HCT116 (cell line): ENCODE results near the gene ZNF182. TPM values are rescaled to one million over a fixed set of nuclear protein-coding genes. Genes with fewer than 3 reads are reported as not detected.
"Not testable (repeated sequence)": the region's sequence is repeated elsewhere in the genome, so short reads cannot be mapped to it uniquely, and the experiment has no call there.

Source experiments
- ATAC-seq: fragments of 200-7000 bp; cut with Tn5 transposase; 2 replicates; pipeline ENCODE4 v1.9.1; 2020; ENCODE audit warnings: mild to moderate bottlenecking, moderate library complexity
- BruUV-seq: library from RNA; stranded (reverse); fragments of 400-500 nt; replicated peaks from 2 replicates; lab custom pipeline; 2021; lab: Mats Ljungman, UMichigan
- CTCF ChIA-PET: fragments of 300-600 bp; sonication (Branson Sonifier 250); formaldehyde crosslinking; loops from one replicate; lab custom pipeline; 2021; ENCODE audit warnings: antibody characterized with exemption; lab: Charles Lee
- POLR2A ChIA-PET: fragments of 300-600, 350-600 bp; sonication (Branson Sonifier 250); formaldehyde crosslinking; loops from one replicate; lab custom pipeline; 2021; ENCODE audit warnings: antibody characterized with exemption; lab: Charles Lee
- RAD21 ChIA-PET, 2 experiments: fragments of 300-600 bp; sonication (Branson Sonifier 250); formaldehyde crosslinking; loops; one replicate each; lab custom pipeline; 2023; ENCODE audit warnings: low total read pairs in 2 of 2; ENCODE audit not compliant: uncharacterized antibody in 2 of 2, unreplicated experiment in 2 of 2, low non-redundant PET in 1 of 2; lab: Charles Lee
- DNase-seq: peaks from one replicate; pipeline ENCODE4 v3.0.0-alpha.2; 2010; ENCODE audit warnings: low read depth, low spot score
- H2AFZ ChIP-seq: fragments of 200-600 bp; shearing (Covaris generic), sonication (generic); 2 replicates; pipeline ENCODE4 v1.6.1; 2017; ENCODE audit warnings: low read depth, mixed run types, mixed read lengths, antibody characterized with exemption, low read length; ENCODE audit not compliant: poor library complexity, severe bottlenecking
- H3K27ac ChIP-seq: 2 replicates; pipeline ENCODE4 v1.5.1; 2012; ENCODE audit warnings: low read depth, low read length
- H3K27me3 ChIP-seq: fragments of 200-600 bp; sonication (generic); 2 replicates; pipeline ENCODE4 v1.6.1; 2016; ENCODE audit warnings: mixed run types, low read length, mixed read lengths; ENCODE audit not compliant: insufficient read depth
- H3K36me3 ChIP-seq, 2 experiments: fragments of 200-500 bp in 1 of 2; fragments of 200-600 bp in 1 of 2; sonication (Bioruptor generic) in 1 of 2; sonication (generic) in 1 of 2; 2 replicates each; pipeline versions ENCODE4 v1.5.1 to v1.6.1; 2014 to 2016; ENCODE audit warnings: low read length in 2 of 2, inconsistent platforms in 1 of 2, mixed read lengths in 1 of 2, mixed run types in 1 of 2; ENCODE audit not compliant: insufficient read depth in 2 of 2, control insufficient read depth in 1 of 2
- H3K4me1 ChIP-seq, 2 experiments: fragments of 200-600 bp in 1 of 2; sonication (generic) in 1 of 2; 2 replicates each; pipeline versions ENCODE4 v1.5.1 to v1.6.1; 2012 to 2017; ENCODE audit warnings: low read length in 2 of 2, inconsistent platforms in 1 of 2, mild to moderate bottlenecking in 1 of 2, mixed read lengths in 1 of 2, mixed run types in 1 of 2, moderate library complexity in 1 of 2; ENCODE audit not compliant: insufficient read depth in 2 of 2, control insufficient read depth in 1 of 2
- H3K4me2 ChIP-seq: fragments of 200-600 bp; sonication (generic); 2 replicates; pipeline ENCODE4 v1.6.1; 2017; ENCODE audit warnings: mixed run types, low read length, mixed read lengths
- H3K4me3 ChIP-seq, 2 experiments: fragments of 200-600 bp in 1 of 2; sonication (generic) in 1 of 2; replicated peaks in 1 of 2; 2 replicates each; pipeline ENCODE4 v1.5.1; 2011 to 2016; ENCODE audit warnings: low read length in 2 of 2, control low read depth in 1 of 2, low read depth in 1 of 2, mild to moderate bottlenecking in 1 of 2, mixed read lengths in 1 of 2, mixed run types in 1 of 2
- H3K79me2 ChIP-seq: fragments of 200-600 bp; sonication (generic); 2 replicates; pipeline ENCODE4 v1.6.1; 2017; ENCODE audit warnings: mild to moderate bottlenecking, mixed run types, low read length, moderate library complexity, mixed read lengths; ENCODE audit not compliant: insufficient read depth
- H3K9ac ChIP-seq: fragments of 200-600 bp; sonication (generic); 2 replicates; pipeline ENCODE4 v1.6.1; 2016; ENCODE audit warnings: low read length, mixed read lengths
- H3K9me2 ChIP-seq: fragments of 200-600 bp; sonication (generic), shearing (Covaris generic); 2 replicates; pipeline ENCODE4 v1.6.1; 2017; ENCODE audit warnings: mixed run types, mild to moderate bottlenecking, moderate library complexity; ENCODE audit not compliant: insufficient read depth
- H3K9me3 ChIP-seq, 2 experiments: fragments of 200-500 bp in 1 of 2; fragments of 200-600 bp in 1 of 2; sonication (Bioruptor generic) in 1 of 2; sonication (generic) in 1 of 2; 2 replicates each; pipeline ENCODE4 v1.6.1; 2014 to 2017; ENCODE audit warnings: low read length in 2 of 2, mixed read lengths in 2 of 2, inconsistent platforms in 1 of 2, low read depth in 1 of 2, mild to moderate bottlenecking in 1 of 2, mixed run types in 1 of 2, moderate library complexity in 1 of 2; ENCODE audit not compliant: control insufficient read depth in 1 of 2, insufficient read depth in 1 of 2
- H4K20me1 ChIP-seq: fragments of 200-600 bp; sonication (generic), shearing (Covaris generic); 2 replicates; pipeline ENCODE4 v1.6.1; 2017; ENCODE audit warnings: mixed run types, mild to moderate bottlenecking, moderate library complexity; ENCODE audit not compliant: insufficient read depth
- CEBPB ChIP-seq: IDR thresholded peaks from 2 replicates; pipeline ENCODE4 v1.6.1; 2012; ENCODE audit warnings: low read depth
- CTCF ChIP-seq, 3 experiments: fragments of 200-600 bp in 1 of 3; sonication (generic) in 1 of 3; IDR thresholded peaks in 2 of 3; conservative IDR thresholded peaks in 1 of 3; 2 replicates each; pipeline ENCODE4 v1.5.1; 2012 to 2017; ENCODE audit warnings: low read depth in 2 of 3, low read length in 2 of 3, antibody characterized with exemption in 1 of 3, borderline replicate concordance in 1 of 3, control low read depth in 1 of 3, mild to moderate bottlenecking in 1 of 3, mixed read lengths in 1 of 3, mixed run types in 1 of 3, moderate library complexity in 1 of 3; ENCODE audit not compliant: insufficient read depth in 1 of 3
- EGR1 ChIP-seq: IDR thresholded peaks from 2 replicates; pipeline ENCODE4 v1.6.1; 2012; ENCODE audit warnings: low read depth
- ELF1 ChIP-seq: IDR thresholded peaks from 2 replicates; pipeline ENCODE4 v1.6.1; 2012; ENCODE audit warnings: low read depth, borderline replicate concordance
- EZH2phosphoT487 ChIP-seq: fragments of 200-600 bp; IDR thresholded peaks from 2 replicates; pipeline ENCODE4 v1.6.1; 2018; ENCODE audit warnings: antibody characterized with exemption, borderline replicate concordance
- FOSL1 ChIP-seq: IDR thresholded peaks from 2 replicates; pipeline ENCODE4 v1.6.1; 2012; ENCODE audit warnings: low read depth
- MAX ChIP-seq: IDR thresholded peaks from 2 replicates; pipeline ENCODE4 v1.6.1; 2012
- POLR2A ChIP-seq: IDR thresholded peaks from 2 replicates; pipeline ENCODE4 v1.7.0; 2011; ENCODE audit warnings: borderline replicate concordance; ENCODE audit not compliant: insufficient read depth, insufficient read length; ENCODE audit errors: extremely low read depth
- POLR2AphosphoS5 ChIP-seq: IDR thresholded peaks from 2 replicates; pipeline ENCODE4 v1.6.1; 2011; ENCODE audit warnings: mild to moderate bottlenecking, low read depth, low read length, moderate library complexity
- RAD21 ChIP-seq: IDR thresholded peaks from 2 replicates; pipeline ENCODE4 v1.6.1; 2012; ENCODE audit warnings: low read depth, mild to moderate bottlenecking
- SP1 ChIP-seq: IDR thresholded peaks from 2 replicates; pipeline ENCODE4 v1.6.1; 2012; ENCODE audit warnings: low read depth
- SRF ChIP-seq: IDR thresholded peaks from 2 replicates; pipeline ENCODE4 v1.6.1; 2012; ENCODE audit warnings: low read depth
- TCF7L2 ChIP-seq: IDR thresholded peaks from 2 replicates; pipeline ENCODE4 v1.7.0; 2011; ENCODE audit warnings: borderline replicate concordance, inconsistent platforms; ENCODE audit not compliant: insufficient read depth, insufficient read length; ENCODE audit errors: extremely low read depth
- YY1 ChIP-seq: IDR thresholded peaks from 2 replicates; pipeline ENCODE4 v1.6.1; 2011; ENCODE audit warnings: low read length, low read depth, moderate library complexity, mild to moderate bottlenecking; ENCODE audit not compliant: insufficient replicate concordance; ENCODE audit errors: extremely low read depth
- ZNF274 ChIP-seq: fragments of 200-500 bp; sonication (Bioruptor generic); IDR thresholded peaks from 2 replicates; pipeline ENCODE4 v1.6.1; 2014; ENCODE audit warnings: mild to moderate bottlenecking, low read depth, low read length, inconsistent platforms
- intact Hi-C: fragments of 100-400 bp; cut with micrococcal nuclease; formaldehyde crosslinking; loops from 2 replicates; pipeline ENCODE4 v1.10.0; 2022
- total RNA-seq: library from RNA; stranded (reverse); gene quantifications from one replicate; pipeline ENCODE4 v1.2.1, GENCODE V29; 2021; ENCODE audit not compliant: unreplicated experiment

Gene ZNF182
- total RNA-seq, 1 experiment from 2014 or later = 5.1 TPM

- Histone ChIP-seq H4K20me1 (no peaks in the 10 kb centered on the region), H2AFZ (no peak overlapping the region), H3K27ac (no peak overlapping the region), H3K9me2 (no peaks in the 10 kb centered on the region), H3K9me3 (no peaks in the 10 kb centered on the region), H3K36me3 (no peaks in the 10 kb centered on the region), H3K9ac (no peak overlapping the region), H3K4me2 (no peak overlapping the region), H3K4me3 (no peak overlapping the region), H3K4me1 (no peaks in the 10 kb centered on the region), H3K27me3 (no peaks in the 10 kb centered on the region), H3K79me2 (no peaks in the 10 kb centered on the region)
- ATAC-seq (no peak), DNase-seq (no peak)
- no TSS peak for BruUV-seq
- ChIA-PET RAD21 (no interaction called here), CTCF (no interaction called here), POLR2A (no interaction called here)
- intact Hi-C loops = no loop called here
- TF ChIP-seq CEBPB (no peak), POLR2AphosphoS5 (no peak), FOSL1 (no peak), EGR1 (no peak), POLR2A (no peak), TCF7L2 (no peak), CTCF (IDR thresholded peaks at IDR 0.05 in 2 of 3, conservative IDR thresholded peaks at IDR 0.05 in 1 of 3; ENCODE audit: borderline replicate concordance in 1 of 3, insufficient read depth in 1 of 3, low read depth in 2 of 3, low read length in 2 of 3) (no peak), ZNF274 (no peak), YY1 (no peak), EZH2phosphoT487 (no peak), ELF1 (no peak), RAD21 (no peak), SRF (no peak), SP1 (no peak), MAX (no peak)
These were observed 47.8 kb downstream of the ZNF182 start for GRCh38 chrX:47956016-47956415.

GRCh38 chrX:47955295-47955694 is 48.5 kb downstream of the ZNF182 start:
- CTCF ChIA-PET, BruUV-seq, H3K27ac ChIP-seq, H3K36me3 ChIP-seq, H3K4me2 ChIP-seq, H3K4me3 ChIP-seq, H3K4me1 ChIP-seq, H3K9ac ChIP-seq, H3K9me2 ChIP-seq, H2AFZ ChIP-seq, intact Hi-C loops, ATAC-seq, H3K27me3 ChIP-seq, H4K20me1 ChIP-seq, DNase-seq, POLR2A ChIA-PET, RAD21 ChIA-PET, H3K9me3 ChIP-seq, H3K79me2 ChIP-seq: not testable (repeated sequence)
